ENCODE results near the gene TACC3. TPM values are rescaled to one million over a fixed set of nuclear protein-coding genes. Genes with fewer than 3 reads are reported as not detected.

The TACC3 gene
- total RNA-seq, 1 donor from 2014 or later = 42.2 TPM

DNA sequence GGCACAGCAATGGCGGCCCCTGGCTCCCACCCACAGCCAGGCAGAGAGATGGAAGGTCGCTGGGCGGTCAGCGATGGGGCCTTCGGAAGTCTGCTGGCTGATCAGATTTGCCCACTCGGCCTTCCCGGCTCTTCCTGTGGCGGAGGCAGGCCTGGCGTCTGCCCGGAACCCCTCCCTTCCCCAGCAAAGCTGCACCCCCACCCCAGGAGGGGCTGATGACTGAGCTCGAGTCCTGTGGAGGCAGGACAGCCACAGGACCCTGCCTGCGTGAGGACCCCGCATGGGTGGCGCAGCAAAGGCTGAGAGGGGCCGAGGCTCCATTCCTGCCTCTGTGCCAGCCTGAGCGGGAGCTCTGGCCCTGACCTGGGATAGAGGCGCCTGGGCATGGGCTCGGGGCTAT is 34.8 kb downstream of the TACC3 start:
- no peaks in the 10 kb centered on the region for H3K9me3 Mint-ChIP-seq (ENCODE audit: unreplicated experiment)
- no peak overlapping the region for H3K27ac Mint-ChIP-seq (ENCODE audit: unreplicated experiment)
- no peaks in the 10 kb centered on the region for H3K4me1 Mint-ChIP-seq (ENCODE audit: unreplicated experiment)
- H3K27me3 Mint-ChIP-seq (ENCODE audit: unreplicated experiment) = peaks cover 8% of the 10 kb centered on the region
- no peak for DNase-seq (ENCODE audit: low spot score)
- H3K4me3 Mint-ChIP-seq (ENCODE audit: unreplicated experiment) = no peak overlapping the region
- H3K36me3 Mint-ChIP-seq (ENCODE audit: low read depth, unreplicated experiment) = no peaks in the 10 kb centered on the region
- TF ChIP-seq CTCF (IDR thresholded peaks at IDR 0.05; ENCODE audit: unreplicated experiment) = no peak

DNA sequence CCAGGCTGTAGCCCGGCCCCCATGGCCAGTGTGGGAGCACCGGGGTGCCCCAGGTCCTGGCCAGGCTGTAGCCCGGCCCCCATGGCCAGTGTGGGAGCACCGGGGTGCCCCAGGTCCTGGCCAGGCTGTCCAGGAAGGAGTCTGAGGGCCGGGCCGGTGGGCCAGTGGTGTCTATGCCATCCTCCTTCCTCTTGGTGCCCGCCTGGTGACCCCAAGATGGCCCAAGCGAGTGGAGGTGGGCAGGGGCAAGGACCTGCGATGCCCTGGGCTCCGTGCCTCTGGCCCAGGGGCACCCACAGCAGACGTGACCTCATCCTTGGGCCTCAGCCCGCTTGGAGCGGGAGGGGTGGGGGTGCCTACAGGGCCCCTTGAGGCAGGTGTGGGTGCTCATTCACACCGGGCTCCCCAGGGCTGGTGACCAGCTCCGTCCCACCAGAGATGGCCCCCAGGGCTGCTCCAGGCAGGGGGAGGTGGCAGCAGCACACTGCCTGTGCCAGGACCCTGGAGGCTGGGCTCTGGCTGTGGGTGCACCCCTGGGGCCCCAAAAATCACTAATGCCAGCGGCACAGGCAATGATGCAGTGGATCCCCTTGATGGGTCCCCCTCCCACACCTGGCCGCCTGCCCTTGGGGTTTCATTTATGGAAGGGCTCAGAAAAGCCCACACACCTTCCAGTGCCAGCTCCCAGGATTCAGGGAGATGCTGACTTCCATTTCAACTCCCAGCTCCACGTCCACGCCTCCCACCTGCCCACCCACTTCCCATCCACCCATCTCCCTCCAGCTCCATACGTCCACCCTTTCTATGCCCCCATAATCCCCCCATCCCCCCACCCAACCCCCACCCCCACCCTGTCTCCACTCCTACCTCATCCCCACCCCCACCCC is 35.8 kb downstream of the TACC3 start:
- TF ChIP-seq CTCF (IDR thresholded peaks at IDR 0.05; ENCODE audit: unreplicated experiment) = no peak
- H3K27me3 Mint-ChIP-seq (ENCODE audit: unreplicated experiment) = peaks cover 8% of the 10 kb centered on the region
- no peaks in the 10 kb centered on the region for H3K4me1 Mint-ChIP-seq (ENCODE audit: unreplicated experiment)
- no peak overlapping the region for H3K4me3 Mint-ChIP-seq (ENCODE audit: unreplicated experiment)
- H3K27ac Mint-ChIP-seq (ENCODE audit: unreplicated experiment) = no peak overlapping the region
- no peaks in the 10 kb centered on the region for H3K36me3 Mint-ChIP-seq (ENCODE audit: low read depth, unreplicated experiment)
- DNase-seq (ENCODE audit: low spot score) = no peak
- H3K9me3 Mint-ChIP-seq (ENCODE audit: unreplicated experiment) = no peaks in the 10 kb centered on the region

- no peak overlapping the region for H3K4me3 Mint-ChIP-seq (ENCODE audit: unreplicated experiment)
- DNase-seq (ENCODE audit: low spot score) = no peak
- H3K27ac Mint-ChIP-seq (ENCODE audit: unreplicated experiment) = no peak overlapping the region
- H3K36me3 Mint-ChIP-seq (ENCODE audit: low read depth, unreplicated experiment) = no peaks in the 10 kb centered on the region
- TF ChIP-seq CTCF (IDR thresholded peaks at IDR 0.05; ENCODE audit: unreplicated experiment) = no peak
- peaks cover 8% of the 10 kb centered on the region for H3K27me3 Mint-ChIP-seq (ENCODE audit: unreplicated experiment)
- no peaks in the 10 kb centered on the region for H3K9me3 Mint-ChIP-seq (ENCODE audit: unreplicated experiment)
- no peaks in the 10 kb centered on the region for H3K4me1 Mint-ChIP-seq (ENCODE audit: unreplicated experiment)
These were observed 36.5 kb downstream of the TACC3 start for GRCh38 chr4:1757836-1758235.

GRCh38 chr4:1758306-1759121 is 37.2 kb downstream of the TACC3 start:
- Mint-ChIP-seq H3K36me3 (ENCODE audit: low read depth, unreplicated experiment) (no peaks in the 10 kb centered on the region), H3K9me3 (ENCODE audit: unreplicated experiment) (no peaks in the 10 kb centered on the region), H3K4me1 (ENCODE audit: unreplicated experiment) (no peaks in the 10 kb centered on the region), H3K4me3 (ENCODE audit: unreplicated experiment) (no peak overlapping the region), H3K27me3 (ENCODE audit: unreplicated experiment) (peaks cover 8% of the 10 kb centered on the region), H3K27ac (ENCODE audit: unreplicated experiment) (no peak overlapping the region)
- no peak for TF ChIP-seq CTCF (IDR thresholded peaks at IDR 0.05; ENCODE audit: unreplicated experiment)
- no peak for DNase-seq (ENCODE audit: low spot score)
